ENCODE results near the gene MNAT1. TPM values are rescaled to one million over a fixed set of nuclear protein-coding genes. Genes with fewer than 3 reads are reported as not detected.

MNAT1 gene
- total and polyA plus RNA-seq, 2 experiments from 2014 or later: 34.4 to 60.9 TPM

DNA sequence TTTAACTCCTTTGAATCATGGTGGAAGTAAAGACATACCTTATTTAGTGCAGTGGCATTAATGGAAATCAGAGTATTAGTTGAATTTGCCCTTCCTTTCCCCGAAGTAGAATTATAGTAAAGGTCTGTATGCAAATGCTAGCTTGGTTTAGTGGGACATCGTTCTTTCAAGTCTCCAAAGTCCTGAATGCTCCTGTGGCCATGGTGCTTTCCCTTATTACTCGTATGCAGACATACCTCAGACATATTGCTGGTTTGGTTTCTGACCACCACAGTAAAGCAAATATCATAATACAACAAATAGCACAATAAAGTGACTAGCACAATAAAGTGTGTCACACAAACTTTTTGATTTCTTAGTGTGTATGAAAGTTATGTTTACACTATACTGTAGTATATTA lies 52.3 kb downstream of the MNAT1 start:
- WGBS (ENCODE audit: low lambda C conversion rate, missing lambda C conversion rate): 94% methylated on average over 3 of the region's 3 CpGs
- no peaks in the 10 kb centered on the region for H4K20me1 ChIP-seq (ENCODE audit: insufficient read depth, poor library complexity, severe bottlenecking)
- H3K9me2 ChIP-seq (replicated peaks; ENCODE audit: insufficient read depth): no peaks in the 10 kb centered on the region
- peaks cover 27% of the 10 kb centered on the region for H3K79me2 ChIP-seq
- no peak overlapping the region for H3K27ac ChIP-seq
- no peaks in the 10 kb centered on the region for H3K4me1 ChIP-seq (ENCODE audit: insufficient read depth)
- H3K36me3 ChIP-seq (replicated peaks; ENCODE audit: insufficient read depth, low read depth): no peaks in the 10 kb centered on the region
- H3K27me3 ChIP-seq: no peaks in the 10 kb centered on the region
- H3K4me2 ChIP-seq: no peak overlapping the region
- no peak overlapping the region for H2AFZ ChIP-seq
- no peak overlapping the region for H3K4me3 ChIP-seq
- DNase-seq (ENCODE audit: low spot score): no peak
- TF ChIP-seq EZH2phosphoT487 (IDR thresholded peaks at IDR 0.05; ENCODE audit: low read depth, severe bottlenecking, unreplicated experiment) (no peak), CTCF (IDR thresholded peaks at IDR 0.05; ENCODE audit: poor library complexity) (no peak), EZH2 (IDR thresholded peaks at IDR 0.05; ENCODE audit: borderline replicate concordance) (no peak)
- H3K9me3 ChIP-seq (ENCODE audit: low read depth): no peaks in the 10 kb centered on the region

DNA sequence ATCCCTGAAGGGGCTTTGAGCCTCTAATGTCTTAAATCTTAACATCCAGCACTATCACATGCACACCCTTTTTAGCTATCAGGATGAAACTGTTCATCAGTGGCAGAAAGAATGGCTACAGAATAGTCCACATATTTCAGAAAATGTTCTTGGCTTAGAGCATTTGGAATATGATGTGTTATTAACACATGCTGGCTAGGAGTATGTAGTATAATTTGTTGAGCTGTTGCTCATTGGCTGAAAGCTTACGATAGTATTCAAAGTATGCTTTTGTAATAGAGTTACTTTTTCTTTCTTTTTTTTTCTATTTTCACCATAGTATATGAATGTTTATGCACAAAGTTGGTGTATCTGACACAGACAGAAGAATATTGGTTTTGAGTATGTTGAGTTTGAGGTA lies 55.1 kb downstream of the MNAT1 start:
- H3K27ac ChIP-seq: no peak overlapping the region
- H3K27me3 ChIP-seq: no peaks in the 10 kb centered on the region
- H3K4me1 ChIP-seq (ENCODE audit: insufficient read depth): no peaks in the 10 kb centered on the region
- H3K36me3 ChIP-seq (replicated peaks; ENCODE audit: insufficient read depth, low read depth): no peaks in the 10 kb centered on the region
- H2AFZ ChIP-seq: no peak overlapping the region
- no peak for TF ChIP-seq EZH2phosphoT487 (IDR thresholded peaks at IDR 0.05; ENCODE audit: low read depth, severe bottlenecking, unreplicated experiment)
- no peak for TF ChIP-seq EZH2 (IDR thresholded peaks at IDR 0.05; ENCODE audit: borderline replicate concordance)
- no peak for TF ChIP-seq CTCF (IDR thresholded peaks at IDR 0.05; ENCODE audit: poor library complexity)
- H3K79me2 ChIP-seq: peaks cover 22% of the 10 kb centered on the region
- WGBS (ENCODE audit: low lambda C conversion rate, missing lambda C conversion rate): 98% methylated on average over 1 of the region's 1 CpG
- no peak for DNase-seq (ENCODE audit: low spot score)
- H3K4me2 ChIP-seq: no peak overlapping the region
- H3K9me3 ChIP-seq (ENCODE audit: low read depth): no peaks in the 10 kb centered on the region
- H3K9me2 ChIP-seq (replicated peaks; ENCODE audit: insufficient read depth): no peaks in the 10 kb centered on the region
- H3K4me3 ChIP-seq: no peak overlapping the region
- no peaks in the 10 kb centered on the region for H4K20me1 ChIP-seq (ENCODE audit: insufficient read depth, poor library complexity, severe bottlenecking)

DNA sequence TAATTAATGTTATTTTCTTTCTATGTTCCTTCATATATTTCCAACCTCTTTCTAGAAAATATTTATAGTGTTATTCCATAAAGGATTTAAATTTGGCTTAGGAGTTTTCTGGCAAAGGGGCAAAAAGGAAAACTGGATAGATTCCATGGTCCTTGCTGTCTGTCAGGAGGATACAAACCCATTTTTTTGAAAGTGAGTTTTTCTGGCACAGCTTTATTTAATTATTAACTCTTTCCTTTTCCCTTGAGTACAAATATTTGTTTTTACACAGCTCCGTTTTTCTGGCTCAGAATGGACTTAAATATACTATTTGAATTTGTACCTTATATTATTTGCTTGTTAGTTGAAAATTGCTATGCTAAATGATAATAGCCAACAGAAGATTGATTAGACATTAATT lies 56.3 kb downstream of the MNAT1 start:
- no peaks in the 10 kb centered on the region for H3K9me3 ChIP-seq (ENCODE audit: low read depth)
- H3K4me2 ChIP-seq: no peak overlapping the region
- no peak for DNase-seq (ENCODE audit: low spot score)
- TF ChIP-seq EZH2phosphoT487 (IDR thresholded peaks at IDR 0.05; ENCODE audit: low read depth, severe bottlenecking, unreplicated experiment) (no peak), EZH2 (IDR thresholded peaks at IDR 0.05; ENCODE audit: borderline replicate concordance) (no peak), CTCF (IDR thresholded peaks at IDR 0.05; ENCODE audit: poor library complexity) (no peak)
- H3K27me3 ChIP-seq: no peaks in the 10 kb centered on the region
- H3K9me2 ChIP-seq (replicated peaks; ENCODE audit: insufficient read depth): no peaks in the 10 kb centered on the region
- H2AFZ ChIP-seq: no peak overlapping the region
- no peak overlapping the region for H3K27ac ChIP-seq
- no peak overlapping the region for H3K4me3 ChIP-seq
- peaks cover 16% of the 10 kb centered on the region for H3K79me2 ChIP-seq
- H3K4me1 ChIP-seq (ENCODE audit: insufficient read depth): no peaks in the 10 kb centered on the region
- H4K20me1 ChIP-seq (ENCODE audit: insufficient read depth, poor library complexity, severe bottlenecking): no peaks in the 10 kb centered on the region
- no peaks in the 10 kb centered on the region for H3K36me3 ChIP-seq (replicated peaks; ENCODE audit: insufficient read depth, low read depth)
- WGBS (ENCODE audit: low lambda C conversion rate, missing lambda C conversion rate): 70% methylated on average over 1 of the region's 1 CpG

DNA sequence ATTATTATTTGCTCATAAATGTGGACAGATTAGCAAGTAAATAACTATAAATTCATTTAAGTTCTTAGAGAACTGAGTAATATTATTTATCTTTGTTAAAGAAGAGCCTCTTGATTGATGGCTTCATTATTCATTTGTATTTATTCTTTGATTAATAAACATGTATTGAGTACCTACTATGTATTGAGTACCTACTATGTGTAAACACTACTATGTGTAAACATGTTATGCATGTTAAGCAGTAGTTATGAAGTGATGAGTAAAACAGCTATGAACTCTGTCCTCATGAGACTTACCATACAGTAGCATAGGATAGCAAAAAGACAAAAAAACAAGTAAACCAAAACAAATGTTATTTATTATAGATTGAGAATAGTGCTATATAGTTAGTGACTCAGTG lies 61.9 kb downstream of the MNAT1 start:
- H3K4me3 ChIP-seq: no peak overlapping the region
- no peaks in the 10 kb centered on the region for H3K9me2 ChIP-seq (replicated peaks; ENCODE audit: insufficient read depth)
- no peak overlapping the region for H2AFZ ChIP-seq
- no peaks in the 10 kb centered on the region for H4K20me1 ChIP-seq (ENCODE audit: insufficient read depth, poor library complexity, severe bottlenecking)
- peaks cover 15% of the 10 kb centered on the region for H3K79me2 ChIP-seq
- no peak overlapping the region for H3K4me2 ChIP-seq
- DNase-seq (ENCODE audit: low spot score): no peak
- no peaks in the 10 kb centered on the region for H3K9me3 ChIP-seq (ENCODE audit: low read depth)
- no peaks in the 10 kb centered on the region for H3K4me1 ChIP-seq (ENCODE audit: insufficient read depth)
- H3K36me3 ChIP-seq (replicated peaks; ENCODE audit: insufficient read depth, low read depth): no peaks in the 10 kb centered on the region
- no peaks in the 10 kb centered on the region for H3K27me3 ChIP-seq
- TF ChIP-seq EZH2phosphoT487 (IDR thresholded peaks at IDR 0.05; ENCODE audit: low read depth, severe bottlenecking, unreplicated experiment): no peak
- H3K27ac ChIP-seq: no peak overlapping the region

Data from hepatocyte (in vitro differentiated cells).